GM10266 (cell line): Measurements from ENCODE around the gene ALDOC.
A peak's percentile ranks its signal among the peaks of the same experiment; 100 is the strongest.
"Not testable (repeated sequence)": the region's sequence is repeated elsewhere in the genome, so short reads cannot be mapped to it uniquely, and the experiment has no call there.

Experiments used
- DNase-seq: peaks from one replicate; pipeline ENCODE4 v3.0.0; 2012; ENCODE audit errors: extremely low spot score
- TF ChIP-seq, protein P1 (sequence below): IDR thresholded peaks from 2 replicates; pipeline ENCODE4 v1.5.1; 2012; ENCODE audit warnings: mild to moderate bottlenecking, low read depth; ENCODE audit not compliant: control insufficient read depth, insufficient read depth; ENCODE audit errors: missing control alignments

The ALDOC gene

GRCh38 chr17:28580959-28581358, 4.3 kb upstream of the ALDOC start:
- DNase-seq = no peak

DNA sequence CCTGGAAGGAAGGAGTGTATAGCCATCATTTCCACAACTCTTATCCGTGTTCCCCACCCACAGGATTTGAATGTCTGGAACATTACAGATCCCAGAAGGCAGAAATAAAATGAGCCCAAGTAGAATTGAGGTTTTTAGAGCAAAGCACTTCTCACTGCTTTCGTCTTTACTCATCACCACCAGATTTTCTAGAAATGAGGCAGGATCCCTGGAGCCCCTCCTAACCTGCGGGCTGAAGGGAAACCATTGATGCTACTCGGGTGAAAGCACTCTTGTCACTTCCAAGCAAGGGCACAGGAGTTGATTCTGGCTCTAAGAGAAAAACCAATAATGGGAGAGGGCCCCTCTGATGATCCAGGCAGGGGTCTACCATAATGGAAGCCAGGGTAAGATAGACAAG, 2.8 kb upstream of the ALDOC start:
- no peak for DNase-seq
- TF ChIP-seq, protein P1, sequence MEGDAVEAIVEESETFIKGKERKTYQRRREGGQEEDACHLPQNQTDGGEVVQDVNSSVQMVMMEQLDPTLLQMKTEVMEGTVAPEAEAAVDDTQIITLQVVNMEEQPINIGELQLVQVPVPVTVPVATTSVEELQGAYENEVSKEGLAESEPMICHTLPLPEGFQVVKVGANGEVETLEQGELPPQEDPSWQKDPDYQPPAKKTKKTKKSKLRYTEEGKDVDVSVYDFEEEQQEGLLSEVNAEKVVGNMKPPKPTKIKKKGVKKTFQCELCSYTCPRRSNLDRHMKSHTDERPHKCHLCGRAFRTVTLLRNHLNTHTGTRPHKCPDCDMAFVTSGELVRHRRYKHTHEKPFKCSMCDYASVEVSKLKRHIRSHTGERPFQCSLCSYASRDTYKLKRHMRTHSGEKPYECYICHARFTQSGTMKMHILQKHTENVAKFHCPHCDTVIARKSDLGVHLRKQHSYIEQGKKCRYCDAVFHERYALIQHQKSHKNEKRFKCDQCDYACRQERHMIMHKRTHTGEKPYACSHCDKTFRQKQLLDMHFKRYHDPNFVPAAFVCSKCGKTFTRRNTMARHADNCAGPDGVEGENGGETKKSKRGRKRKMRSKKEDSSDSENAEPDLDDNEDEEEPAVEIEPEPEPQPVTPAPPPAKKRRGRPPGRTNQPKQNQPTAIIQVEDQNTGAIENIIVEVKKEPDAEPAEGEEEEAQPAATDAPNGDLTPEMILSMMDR = no peak

More at GRCh38 chr17:28580959-28581358, 4.3 kb upstream of the ALDOC start:
- TF ChIP-seq, protein P1 = no peak

DNA sequence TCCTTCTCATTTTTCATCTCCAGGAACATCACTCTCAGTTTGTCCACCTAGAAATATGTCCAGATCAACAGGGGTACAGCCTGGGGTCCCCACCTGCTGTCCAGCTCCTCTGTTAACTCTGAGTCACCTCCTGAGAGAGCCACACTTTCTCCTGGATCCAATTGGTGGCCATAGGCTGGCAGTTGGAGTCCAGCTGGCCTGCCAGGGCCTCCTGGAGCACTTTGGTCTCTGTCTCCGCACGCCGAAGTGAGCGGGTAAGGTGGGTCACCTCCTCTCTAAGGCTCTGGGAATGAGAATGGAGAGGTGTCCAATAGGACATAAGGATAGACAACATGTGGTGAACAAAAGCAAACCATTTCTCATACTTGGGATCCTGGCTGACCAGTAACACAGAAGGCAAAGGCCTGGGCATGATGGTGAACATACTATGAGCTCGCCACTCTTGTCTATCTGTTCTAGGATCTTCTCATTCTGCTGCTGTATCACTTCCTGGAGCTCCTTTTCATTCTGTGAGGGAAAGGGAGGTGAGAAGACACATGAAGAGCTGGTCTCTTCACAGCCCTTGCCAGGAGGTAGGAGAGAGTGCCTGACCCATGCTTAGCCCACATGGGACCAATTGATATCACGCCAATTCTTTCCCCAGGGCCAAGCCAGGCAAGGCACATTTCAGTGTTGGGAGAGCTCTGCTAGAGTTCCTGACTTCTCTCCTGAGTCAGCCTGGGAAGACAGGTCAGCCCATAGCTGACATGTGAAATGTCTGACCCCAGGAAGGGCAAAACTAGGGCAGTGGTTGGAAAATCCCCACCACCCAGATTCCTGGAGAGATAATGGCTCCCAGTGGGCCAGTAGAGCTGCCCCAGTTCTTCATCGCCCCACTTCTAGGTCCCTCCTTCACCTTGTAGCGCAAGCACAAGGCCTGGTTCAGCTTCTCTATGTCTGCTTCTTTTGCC, 1.8 kb upstream of the ALDOC start:
- DNase-seq = no peak
- TF ChIP-seq, protein P1 = no peak

DNA sequence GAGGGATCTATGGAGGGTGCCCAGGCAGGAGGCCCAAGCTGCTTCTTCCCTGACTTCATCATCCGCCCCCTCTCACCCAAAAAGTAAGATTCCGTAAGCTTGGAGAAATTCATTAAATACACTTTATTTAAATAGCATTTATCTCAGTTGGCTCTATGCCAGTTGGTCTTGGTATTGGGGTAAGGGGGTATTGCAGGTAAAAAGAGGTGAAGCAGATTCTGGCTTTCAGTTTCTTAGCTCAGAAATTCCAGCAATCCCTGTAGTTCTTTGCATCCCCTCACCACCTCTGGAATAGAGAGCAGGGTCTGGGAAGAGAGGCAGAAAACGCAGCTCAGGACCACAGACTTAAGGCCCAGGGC, 750 bp upstream of the ALDOC start:
- DNase-seq = no peak
- TF ChIP-seq, protein P1 = no peak

- not testable (repeated sequence) for DNase-seq
Measured at GRCh38 chr17:28576016-28576415, 679 bp downstream of the ALDOC start.

GRCh38 chr17:28575126-28575795, 1.4 kb downstream of the ALDOC start:
- no peak for DNase-seq
- TF ChIP-seq, protein P1 = peak; percentile 32

GRCh38 chr17:28574526-28574925, 2.2 kb downstream of the ALDOC start:
- no peak for DNase-seq
- TF ChIP-seq, protein P1 = no peak
